ENCODE results near the gene LRRC8B. TPM values are rescaled to one million over a fixed set of nuclear protein-coding genes. Genes with fewer than 3 reads are reported as not detected.

Gene LRRC8B
- total and polyA plus RNA-seq, 2 of the 13 experiments (the other 11 are each of a cell fraction or from before 2014, with no cell fraction given), result 4.9 to 7.6 TPM

DNA sequence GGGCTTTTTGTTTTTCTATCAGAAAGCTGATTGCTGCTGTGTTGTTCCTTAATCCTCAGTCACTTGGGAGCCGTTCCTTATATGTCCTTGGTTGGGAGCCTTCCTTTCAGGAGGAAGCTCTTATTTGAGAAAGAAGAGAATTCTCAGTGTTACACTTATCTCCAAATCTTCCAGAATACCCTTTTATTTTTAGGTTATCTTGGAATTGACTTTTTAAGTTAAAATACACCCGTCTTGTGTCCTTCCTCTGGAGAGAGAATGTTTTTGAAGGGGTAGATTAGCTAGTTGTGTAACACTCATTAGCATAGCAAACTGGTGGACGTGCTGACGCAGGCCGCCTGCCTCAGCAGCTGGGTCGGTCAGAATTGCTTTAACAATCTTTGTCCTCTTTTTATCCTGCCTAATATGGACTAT lies 42.1 kb downstream of the LRRC8B start:
- Histone ChIP-seq H3K9ac (ENCODE audit: insufficient read depth, low read depth, low read length) (no peak overlapping the region), H3K9me3 (ENCODE audit: low read length) (0 out of 2 replicates have a peak, but pooled peaks cover 4% of the 10 kb centered on the region), H2AFZ (ENCODE audit: low read length) (no peak overlapping the region), H3K27me3 (ENCODE audit: control insufficient read depth in 1 of 2, insufficient read depth in 2 of 2, low read length in 2 of 2) (no peaks in the 10 kb centered on the region), H3K4me1 (ENCODE audit: insufficient read depth, low read length) (peaks cover 28% of the 10 kb centered on the region), H3K27ac (ENCODE audit: extremely low read length, insufficient read depth, low read length) (peak overlapping the region; percentile 2), H4K20me1 (ENCODE audit: insufficient read depth, low read length) (no peaks in the 10 kb centered on the region), H3K36me3 (replicated peaks in 1 of 2; ENCODE audit: control insufficient read depth in 1 of 2, insufficient read depth in 2 of 2, low read length in 2 of 2) (no peaks in the 10 kb centered on the region), H3K79me2 (ENCODE audit: insufficient read depth, low read length) (no peaks in the 10 kb centered on the region), H3K4me3 (replicated peaks in 1 of 3; ENCODE audit: insufficient read depth in 1 of 3, low read depth in 2 of 3, low read length in 3 of 3) (no peak overlapping the region), H3K4me2 (ENCODE audit: low read depth, low read length) (peak overlapping the region; percentile 44)
- peak; percentile 58; the same call in 2 of the 3 replicates for ATAC-seq
- intact Hi-C loops (cut with micrococcal nuclease; ENCODE audit: unreplicated experiment), result loop anchor here (5.0 kb wide), 1 partner anchor 44 kb away; the partner anchor contains the start of gene LRRC8B
- in situ Hi-C loops (cut with HindIII; ENCODE audit: extremely low pct_ligation_motif_present, low pct_unique_long_range_greater_than_20kb), result no loop called here
- TF ChIP-seq HNRNPUL1 (IDR thresholded peaks at IDR 0.05; ENCODE audit: low read depth, low read length) (no peak), CEBPB (IDR thresholded peaks at IDR 0.05; ENCODE audit: borderline replicate concordance, low read depth, low read length) (0 out of 2 replicates have a peak, but pooled peaks have one; percentile 12), TRIM24 (CRISPR knock-in tag; IDR thresholded peaks at IDR 0.05) (no peak), CEBPG (CRISPR knock-in tag; IDR thresholded peaks at IDR 0.05) (peak; percentile 16; the same call in 1 of the 2 replicates), ZNF3 (CRISPR knock-in tag; IDR thresholded peaks at IDR 0.05) (no peak), ASH2L (IDR thresholded peaks at IDR 0.05; ENCODE audit: insufficient read length, low read depth, low read length) (peak; percentile 10), ARNT (IDR thresholded peaks at IDR 0.05) (no peak), SRSF9 (IDR thresholded peaks at IDR 0.05; ENCODE audit: borderline replicate concordance, insufficient read depth, low read depth, low read length, poor library complexity, severe bottlenecking) (no peak)
- no TSS peak for BruUV-seq (replicated peaks)
- 52% methylated on average over 6 of the region's 6 CpGs for WGBS (ENCODE audit: low lambda C conversion rate)
- no peak for DNase-seq (ENCODE audit: low spot score)
- CTCF ChIA-PET (ENCODE audit: low intra/inter-chr PET ratio, low total read pairs), result no interaction called here
- POLR2A ChIA-PET, result interaction anchor here (0.7 kb wide), 1 partner anchor 13 kb away, joined by 3 read pairs; no protein-coding TSS in a partner anchor
- no peak for FAIRE-seq

DNA sequence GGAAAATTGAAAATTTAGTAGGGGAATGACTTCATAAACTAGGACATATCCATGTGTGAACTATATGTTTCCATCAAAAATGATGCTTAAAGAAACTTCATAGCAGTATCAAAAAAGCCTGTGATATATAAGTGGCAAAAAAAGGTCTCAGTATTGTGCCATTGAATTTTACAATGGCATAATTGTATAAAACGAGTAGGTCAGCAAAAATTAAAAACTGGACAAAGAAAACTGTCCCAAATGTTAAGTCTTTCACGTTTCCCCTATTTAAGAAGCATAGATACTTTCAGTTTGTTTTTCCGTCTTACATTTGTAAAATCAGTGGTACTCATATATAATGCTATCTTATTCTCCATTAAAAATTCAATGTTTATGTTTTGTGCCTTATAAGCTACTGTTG lies 43.2 kb downstream of the LRRC8B start:
- no peaks in the 10 kb centered on the region for H3K79me2 ChIP-seq (ENCODE audit: insufficient read depth, low read length)
- no peak overlapping the region for H3K9ac ChIP-seq (ENCODE audit: insufficient read depth, low read depth, low read length)
- DNase-seq (ENCODE audit: low spot score) (no peak), ATAC-seq (no peak), FAIRE-seq (no peak)
- ChIA-PET CTCF (ENCODE audit: low intra/inter-chr PET ratio, low total read pairs) (no interaction called here), POLR2A (interaction anchor here (1.2 kb wide), 1 partner anchor 20 kb away, joined by 3 read pairs; no protein-coding TSS in a partner anchor)
- intact Hi-C loops (cut with micrococcal nuclease; ENCODE audit: unreplicated experiment) (loop anchor here (5.0 kb wide), 1 partner anchor 45 kb away; the partner anchor contains the start of gene LRRC8B), in situ Hi-C loops (cut with HindIII; ENCODE audit: extremely low pct_ligation_motif_present, low pct_unique_long_range_greater_than_20kb) (no loop called here)
- no TSS peak for BruUV-seq (replicated peaks)
- 80% methylated on average over 3 of the region's 3 CpGs for WGBS (ENCODE audit: low lambda C conversion rate)
- no peaks in the 10 kb centered on the region for H3K36me3 ChIP-seq (replicated peaks in 1 of 2; ENCODE audit: control insufficient read depth in 1 of 2, insufficient read depth in 2 of 2, low read length in 2 of 2)
- H3K27me3 ChIP-seq (ENCODE audit: control insufficient read depth in 1 of 2, insufficient read depth in 2 of 2, low read length in 2 of 2), result no peaks in the 10 kb centered on the region
- TF ChIP-seq MAFF (IDR thresholded peaks at IDR 0.05; ENCODE audit: low read depth, low read length), result peak; percentile 86
- TF ChIP-seq MAFK (conservative IDR thresholded peaks at IDR 0.05 in 1 of 2, IDR thresholded peaks at IDR 0.05 in 1 of 2; ENCODE audit: low read length in 2 of 2), result peak; percentile 82 to 93
- no peak for TF ChIP-seq HOXA5 (CRISPR knock-in tag; IDR thresholded peaks at IDR 0.05)
- H3K4me3 ChIP-seq (replicated peaks in 1 of 3; ENCODE audit: insufficient read depth in 1 of 3, low read depth in 2 of 3, low read length in 3 of 3), result no peak overlapping the region
- H3K4me2 ChIP-seq (ENCODE audit: low read depth, low read length), result no peak overlapping the region
- H2AFZ ChIP-seq (ENCODE audit: low read length), result no peak overlapping the region
- H3K27ac ChIP-seq (ENCODE audit: extremely low read length, insufficient read depth, low read length), result no peak overlapping the region
- H3K4me1 ChIP-seq (ENCODE audit: insufficient read depth, low read length), result peaks cover 28% of the 10 kb centered on the region
- 0 out of 2 replicates have a peak, but pooled peaks cover 4% of the 10 kb centered on the region for H3K9me3 ChIP-seq (ENCODE audit: low read length)
- no peaks in the 10 kb centered on the region for H4K20me1 ChIP-seq (ENCODE audit: insufficient read depth, low read length)
